ENCODE data around the gene EGFR. TPM values are rescaled to one million over a fixed set of nuclear protein-coding genes. Genes with fewer than 3 reads are reported as not detected.

EGFR gene
- total and polyA plus RNA-seq, 2 donors (not counting 3 experiments of a cell fraction or from before 2014, with no cell fraction given), result 1.5 to 4.1 TPM

DNA sequence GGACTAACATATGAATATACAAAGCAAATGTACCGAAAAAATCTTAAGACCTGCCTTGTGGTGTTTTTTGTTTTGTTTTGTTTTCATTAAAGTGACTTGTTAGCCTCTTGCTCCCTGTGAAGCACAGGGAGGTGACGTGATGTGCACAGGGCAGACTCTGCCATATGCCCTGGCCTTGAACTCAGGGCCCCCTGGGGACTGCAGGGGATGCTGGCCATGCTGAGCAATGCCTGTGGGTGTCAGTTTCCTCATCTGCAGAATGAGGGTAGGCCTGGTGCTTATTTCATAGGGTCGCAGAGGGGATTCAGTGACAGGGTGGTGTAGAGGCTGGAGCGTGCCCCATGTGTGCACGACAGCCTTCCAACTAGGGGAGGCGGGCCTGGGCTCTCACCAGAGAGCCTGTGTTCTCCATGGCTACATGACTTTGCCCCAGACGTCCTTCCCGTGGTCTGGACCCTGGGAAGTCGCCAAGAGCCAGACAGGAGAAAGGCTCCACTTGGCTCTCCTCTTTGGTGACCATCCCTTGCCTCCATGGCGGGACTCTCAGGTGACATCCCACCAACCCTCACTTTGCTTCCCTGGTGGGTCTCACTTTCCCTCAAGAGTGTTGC, 14.5 kb downstream of the EGFR start:
- dilution Hi-C loops (cut with MboI; ENCODE audit: extremely low pct_ligation_motif_present, low sequenced_read_pairs), result no loop called here
- Histone ChIP-seq H3K9ac (replicated peaks; ENCODE audit: extremely low read depth, insufficient read depth, low read length) (no peak overlapping the region), H3K4me1 (ENCODE audit: control insufficient read depth, extremely low read depth, insufficient read depth, low read length) (no peaks in the 10 kb centered on the region), H3K4me2 (ENCODE audit: insufficient read depth, low read length) (no peak overlapping the region), H2AFZ (ENCODE audit: low read depth, low read length) (no peak overlapping the region), H3K9me1 (replicated peaks; ENCODE audit: control insufficient read depth, extremely low read depth, insufficient read depth, low read length) (no peaks in the 10 kb centered on the region), H4K20me1 (replicated peaks; ENCODE audit: control insufficient read depth, extremely low read depth, insufficient read depth, low read length) (no peaks in the 10 kb centered on the region), H3K27me3 (ENCODE audit: control insufficient read depth in 2 of 2, insufficient read depth in 2 of 2, low read length in 2 of 2) (no peaks in the 10 kb centered on the region), H3K27ac (ENCODE audit: insufficient read depth, low read depth, low read length) (no peak overlapping the region), H3K4me3 (replicated peaks in 1 of 3; ENCODE audit: insufficient read depth in 1 of 3, low read depth in 1 of 3, low read length in 3 of 3) (no peak overlapping the region), H3K9me3 (replicated peaks; ENCODE audit: control insufficient read depth, insufficient read depth, low read length) (no peaks in the 10 kb centered on the region), H3K79me2 (ENCODE audit: control insufficient read depth, insufficient read depth, low read length) (no peaks in the 10 kb centered on the region), H3K36me3 (ENCODE audit: control insufficient read depth in 2 of 2, extremely low read depth in 1 of 2, insufficient read depth in 2 of 2, low read length in 2 of 2) (no peaks in the 10 kb centered on the region)
- DNase-seq (ENCODE audit: low read depth, low spot score) (no peak), FAIRE-seq (no peak)
- TF ChIP-seq FOS (IDR thresholded peaks at IDR 0.05; ENCODE audit: borderline replicate concordance, insufficient read depth, low read length) (no peak), EZH2 (IDR thresholded peaks at IDR 0.05; ENCODE audit: borderline replicate concordance, low read depth, low read length, severe bottlenecking) (no peak), GATA2 (IDR thresholded peaks at IDR 0.05; ENCODE audit: insufficient read depth, insufficient read length, low read depth, low read length) (no peak), POLR2A (IDR thresholded peaks at IDR 0.05; ENCODE audit: low read depth, low read length) (no peak), MYC (IDR thresholded peaks at IDR 0.05; ENCODE audit: low read depth, low read length) (no peak), POLR2AphosphoS5 (IDR thresholded peaks at IDR 0.05; ENCODE audit: insufficient read depth, low read depth, low read length) (no peak), JUN (IDR thresholded peaks at IDR 0.05; ENCODE audit: borderline replicate concordance, insufficient read depth, insufficient read length, low read depth) (no peak)
- TF ChIP-seq, protein P1, sequence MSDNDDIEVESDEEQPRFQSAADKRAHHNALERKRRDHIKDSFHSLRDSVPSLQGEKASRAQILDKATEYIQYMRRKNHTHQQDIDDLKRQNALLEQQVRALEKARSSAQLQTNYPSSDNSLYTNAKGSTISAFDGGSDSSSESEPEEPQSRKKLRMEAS (IDR thresholded peaks at IDR 0.05; ENCODE audit: insufficient read depth, insufficient read length), result no peak
- TF ChIP-seq, protein P2, sequence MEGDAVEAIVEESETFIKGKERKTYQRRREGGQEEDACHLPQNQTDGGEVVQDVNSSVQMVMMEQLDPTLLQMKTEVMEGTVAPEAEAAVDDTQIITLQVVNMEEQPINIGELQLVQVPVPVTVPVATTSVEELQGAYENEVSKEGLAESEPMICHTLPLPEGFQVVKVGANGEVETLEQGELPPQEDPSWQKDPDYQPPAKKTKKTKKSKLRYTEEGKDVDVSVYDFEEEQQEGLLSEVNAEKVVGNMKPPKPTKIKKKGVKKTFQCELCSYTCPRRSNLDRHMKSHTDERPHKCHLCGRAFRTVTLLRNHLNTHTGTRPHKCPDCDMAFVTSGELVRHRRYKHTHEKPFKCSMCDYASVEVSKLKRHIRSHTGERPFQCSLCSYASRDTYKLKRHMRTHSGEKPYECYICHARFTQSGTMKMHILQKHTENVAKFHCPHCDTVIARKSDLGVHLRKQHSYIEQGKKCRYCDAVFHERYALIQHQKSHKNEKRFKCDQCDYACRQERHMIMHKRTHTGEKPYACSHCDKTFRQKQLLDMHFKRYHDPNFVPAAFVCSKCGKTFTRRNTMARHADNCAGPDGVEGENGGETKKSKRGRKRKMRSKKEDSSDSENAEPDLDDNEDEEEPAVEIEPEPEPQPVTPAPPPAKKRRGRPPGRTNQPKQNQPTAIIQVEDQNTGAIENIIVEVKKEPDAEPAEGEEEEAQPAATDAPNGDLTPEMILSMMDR (IDR thresholded peaks at IDR 0.05; ENCODE audit: extremely low read depth in 1 of 2, insufficient read depth in 1 of 2, low read depth in 1 of 2, low read length in 2 of 2), result no peak
- intact Hi-C loops (cut with micrococcal nuclease), result no loop called here
- ChIA-PET CTCF (no interaction called here), POLR2A (no interaction called here)
- BruUV-seq (replicated peaks), result no TSS peak

All from endothelial cell of umbilical vein (primary cell).